HL-60 (cell line): Measurements from ENCODE around the gene MCF2L2.

Experiments used
- GABPA ChIP-seq: IDR thresholded peaks from 2 replicates; pipeline ENCODE4 v1.6.1; 2012; ENCODE audit warnings: low read depth
- POLR2AphosphoS5 ChIP-seq: IDR thresholded peaks from 2 replicates; pipeline ENCODE4 v1.6.1; 2012; ENCODE audit warnings: low read depth
- TF ChIP-seq, protein P1 (sequence below): IDR thresholded peaks from one replicate; pipeline ENCODE4 v1.5.1; 2011; ENCODE audit warnings: low read length, control low read depth, inconsistent platforms; ENCODE audit not compliant: insufficient read depth
- TF ChIP-seq, protein P2 (sequence below): IDR thresholded peaks from 2 replicates; pipeline ENCODE4 v1.6.1; 2012; ENCODE audit warnings: low read depth; ENCODE audit not compliant: insufficient replicate concordance

DNA sequence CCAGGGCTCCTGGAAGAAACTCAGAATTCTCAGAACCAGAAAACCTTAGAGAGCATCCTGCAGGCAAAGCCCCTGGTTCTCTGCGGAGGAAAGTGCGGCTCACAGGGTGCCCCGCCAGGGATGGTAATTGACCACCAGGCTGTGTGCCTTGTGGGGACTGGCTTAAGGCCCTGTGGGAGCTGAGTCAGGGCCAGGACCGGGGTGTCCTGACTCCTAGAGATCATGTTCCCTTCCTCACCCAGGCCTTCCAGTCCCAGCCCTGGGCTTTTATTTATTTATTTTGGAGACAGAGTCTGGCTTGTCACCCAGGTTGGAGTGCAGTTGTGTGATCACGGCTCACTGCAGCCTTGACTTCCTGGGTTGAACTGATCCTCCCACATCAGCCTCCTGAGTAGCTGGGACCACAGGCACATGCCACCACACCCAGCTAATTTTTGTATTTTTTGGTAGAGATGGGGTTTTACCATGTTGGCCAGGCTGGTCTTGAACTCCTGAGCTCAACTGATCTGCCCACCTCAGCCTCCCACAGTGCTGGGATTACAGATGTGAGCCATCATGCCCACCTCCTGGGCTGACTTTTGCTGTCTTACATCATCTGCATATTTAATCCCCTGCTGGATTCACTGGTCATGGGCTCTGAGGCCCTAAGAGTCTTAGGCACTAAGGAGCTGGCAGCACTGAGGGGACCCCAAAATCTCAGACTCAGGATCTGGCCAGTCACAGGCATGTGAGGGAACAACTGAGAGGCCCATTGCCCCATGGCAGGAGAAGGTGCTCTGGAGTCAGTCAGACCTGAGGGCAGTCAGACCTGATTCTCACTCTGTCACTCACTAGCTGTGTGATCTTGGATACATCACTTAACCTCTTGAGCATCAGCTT lies 245.4 kb downstream of the MCF2L2 start:
- TF ChIP-seq, protein P1, sequence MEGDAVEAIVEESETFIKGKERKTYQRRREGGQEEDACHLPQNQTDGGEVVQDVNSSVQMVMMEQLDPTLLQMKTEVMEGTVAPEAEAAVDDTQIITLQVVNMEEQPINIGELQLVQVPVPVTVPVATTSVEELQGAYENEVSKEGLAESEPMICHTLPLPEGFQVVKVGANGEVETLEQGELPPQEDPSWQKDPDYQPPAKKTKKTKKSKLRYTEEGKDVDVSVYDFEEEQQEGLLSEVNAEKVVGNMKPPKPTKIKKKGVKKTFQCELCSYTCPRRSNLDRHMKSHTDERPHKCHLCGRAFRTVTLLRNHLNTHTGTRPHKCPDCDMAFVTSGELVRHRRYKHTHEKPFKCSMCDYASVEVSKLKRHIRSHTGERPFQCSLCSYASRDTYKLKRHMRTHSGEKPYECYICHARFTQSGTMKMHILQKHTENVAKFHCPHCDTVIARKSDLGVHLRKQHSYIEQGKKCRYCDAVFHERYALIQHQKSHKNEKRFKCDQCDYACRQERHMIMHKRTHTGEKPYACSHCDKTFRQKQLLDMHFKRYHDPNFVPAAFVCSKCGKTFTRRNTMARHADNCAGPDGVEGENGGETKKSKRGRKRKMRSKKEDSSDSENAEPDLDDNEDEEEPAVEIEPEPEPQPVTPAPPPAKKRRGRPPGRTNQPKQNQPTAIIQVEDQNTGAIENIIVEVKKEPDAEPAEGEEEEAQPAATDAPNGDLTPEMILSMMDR: no peak
- TF ChIP-seq POLR2AphosphoS5 (no peak), GABPA (no peak)
- TF ChIP-seq, protein P2, sequence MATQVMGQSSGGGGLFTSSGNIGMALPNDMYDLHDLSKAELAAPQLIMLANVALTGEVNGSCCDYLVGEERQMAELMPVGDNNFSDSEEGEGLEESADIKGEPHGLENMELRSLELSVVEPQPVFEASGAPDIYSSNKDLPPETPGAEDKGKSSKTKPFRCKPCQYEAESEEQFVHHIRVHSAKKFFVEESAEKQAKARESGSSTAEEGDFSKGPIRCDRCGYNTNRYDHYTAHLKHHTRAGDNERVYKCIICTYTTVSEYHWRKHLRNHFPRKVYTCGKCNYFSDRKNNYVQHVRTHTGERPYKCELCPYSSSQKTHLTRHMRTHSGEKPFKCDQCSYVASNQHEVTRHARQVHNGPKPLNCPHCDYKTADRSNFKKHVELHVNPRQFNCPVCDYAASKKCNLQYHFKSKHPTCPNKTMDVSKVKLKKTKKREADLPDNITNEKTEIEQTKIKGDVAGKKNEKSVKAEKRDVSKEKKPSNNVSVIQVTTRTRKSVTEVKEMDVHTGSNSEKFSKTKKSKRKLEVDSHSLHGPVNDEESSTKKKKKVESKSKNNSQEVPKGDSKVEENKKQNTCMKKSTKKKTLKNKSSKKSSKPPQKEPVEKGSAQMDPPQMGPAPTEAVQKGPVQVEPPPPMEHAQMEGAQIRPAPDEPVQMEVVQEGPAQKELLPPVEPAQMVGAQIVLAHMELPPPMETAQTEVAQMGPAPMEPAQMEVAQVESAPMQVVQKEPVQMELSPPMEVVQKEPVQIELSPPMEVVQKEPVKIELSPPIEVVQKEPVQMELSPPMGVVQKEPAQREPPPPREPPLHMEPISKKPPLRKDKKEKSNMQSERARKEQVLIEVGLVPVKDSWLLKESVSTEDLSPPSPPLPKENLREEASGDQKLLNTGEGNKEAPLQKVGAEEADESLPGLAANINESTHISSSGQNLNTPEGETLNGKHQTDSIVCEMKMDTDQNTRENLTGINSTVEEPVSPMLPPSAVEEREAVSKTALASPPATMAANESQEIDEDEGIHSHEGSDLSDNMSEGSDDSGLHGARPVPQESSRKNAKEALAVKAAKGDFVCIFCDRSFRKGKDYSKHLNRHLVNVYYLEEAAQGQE: no peak
